ENCODE measurements around the gene C17orf50. TPM values are rescaled to one million over a fixed set of nuclear protein-coding genes. Genes with fewer than 3 reads are reported as not detected.
"Not testable (repeated sequence)": the region's sequence is repeated elsewhere in the genome, so short reads cannot be mapped to it uniquely, and the experiment has no call there.

The C17orf50 gene
- total RNA-seq, 1 donor from 2014 or later = not detected

GRCh38 chr17:35748341-35748841 is 12.3 kb upstream of the C17orf50 start:
- no peak for DNase-seq
- H3K27me3 ChIP-seq (ENCODE audit: low read depth) = peaks cover 96% of the 10 kb centered on the region
- TF ChIP-seq CTCF (IDR thresholded peaks at IDR 0.05; ENCODE audit: borderline replicate concordance) = no peak
- H3K9me3 ChIP-seq (replicated peaks) = no peaks in the 10 kb centered on the region
- no peaks in the 10 kb centered on the region for H3K36me3 ChIP-seq
- H3K4me3 ChIP-seq = no peak overlapping the region
- H3K27ac ChIP-seq (replicated peaks) = no peak overlapping the region
- intact Hi-C loops (cut with micrococcal nuclease) = loop anchor here (5.0 kb wide), 1 partner anchor 136 kb away; no protein-coding TSS in a partner anchor
- peaks cover 31% of the 10 kb centered on the region for H3K4me1 ChIP-seq

GRCh38 chr17:35748979-35749378 is 11.7 kb upstream of the C17orf50 start:
- Histone ChIP-seq H3K27me3 (ENCODE audit: low read depth) (peaks cover 90% of the 10 kb centered on the region), H3K27ac (replicated peaks) (no peak overlapping the region), H3K9me3 (replicated peaks) (no peaks in the 10 kb centered on the region), H3K4me3 (no peak overlapping the region), H3K36me3 (no peaks in the 10 kb centered on the region), H3K4me1 (peaks cover 31% of the 10 kb centered on the region)
- no peak for DNase-seq
- TF ChIP-seq CTCF (IDR thresholded peaks at IDR 0.05; ENCODE audit: borderline replicate concordance) = no peak
- intact Hi-C loops (cut with micrococcal nuclease) = loop anchor here (5.0 kb wide), 1 partner anchor 137 kb away; no protein-coding TSS in a partner anchor

GRCh38 chr17:35749560-35750412 is 10.9 kb upstream of the C17orf50 start:
- no peak overlapping the region for H3K27ac ChIP-seq (replicated peaks)
- H3K36me3 ChIP-seq = no peaks in the 10 kb centered on the region
- peaks cover 31% of the 10 kb centered on the region for H3K4me1 ChIP-seq
- H3K4me3 ChIP-seq = peak overlapping the region; percentile 32
- intact Hi-C loops (cut with micrococcal nuclease) = loop anchor here (5.0 kb wide), 1 partner anchor 137 kb away; no protein-coding TSS in a partner anchor
- H3K9me3 ChIP-seq (replicated peaks) = no peaks in the 10 kb centered on the region
- peaks cover 82% of the 10 kb centered on the region for H3K27me3 ChIP-seq (ENCODE audit: low read depth)
- DNase-seq = no peak
- no peak for TF ChIP-seq CTCF (IDR thresholded peaks at IDR 0.05; ENCODE audit: borderline replicate concordance)

GRCh38 chr17:35750526-35751395 is 9.9 kb upstream of the C17orf50 start:
- peak overlapping the region; percentile 32 for H3K4me3 ChIP-seq
- no peaks in the 10 kb centered on the region for H3K9me3 ChIP-seq (replicated peaks)
- H3K27ac ChIP-seq (replicated peaks) = no peak overlapping the region
- H3K4me1 ChIP-seq = peaks cover 31% of the 10 kb centered on the region
- peaks cover 72% of the 10 kb centered on the region for H3K27me3 ChIP-seq (ENCODE audit: low read depth)
- no peak for TF ChIP-seq CTCF (IDR thresholded peaks at IDR 0.05; ENCODE audit: borderline replicate concordance)
- no peak for DNase-seq
- intact Hi-C loops (cut with micrococcal nuclease) = no loop called here
- no peaks in the 10 kb centered on the region for H3K36me3 ChIP-seq

GRCh38 chr17:35751541-35751940 is 9.1 kb upstream of the C17orf50 start:
- H3K4me1 ChIP-seq = peaks cover 31% of the 10 kb centered on the region
- H3K9me3 ChIP-seq (replicated peaks); H3K4me3 ChIP-seq; DNase-seq; H3K36me3 ChIP-seq; intact Hi-C loops (cut with micrococcal nuclease); H3K27ac ChIP-seq (replicated peaks): not testable (repeated sequence)
- peaks cover 64% of the 10 kb centered on the region for H3K27me3 ChIP-seq (ENCODE audit: low read depth)
